GM12878 (cell line): ENCODE results near the gene RSPO4. TPM values are rescaled to one million over a fixed set of nuclear protein-coding genes. Genes with fewer than 3 reads are reported as not detected.

Source experiments
- ATAC-seq: fragments of 200-7000 bp; cut with Tn5 transposase; 3 replicates; pipeline ENCODE4 v1.9.1; 2020; ENCODE audit warnings: mild to moderate bottlenecking, moderate library complexity
- BruUV-seq: library from RNA; stranded (reverse); fragments of 400-500 nt; replicated peaks from 2 replicates; lab custom pipeline; 2021; lab: Mats Ljungman, UMichigan
- CTCF ChIA-PET: fragments of 300-600 bp; sonication (Branson Sonifier 250); formaldehyde crosslinking; extraction: SDS; loops from one replicate; lab custom pipeline; 2021; ENCODE audit warnings: inconsistent platforms; lab: Yijun Ruan, JAX
- POLR2A ChIA-PET: fragments of 350-600 bp; formaldehyde crosslinking; extraction: SDS; loops from one replicate; lab custom pipeline; 2021; ENCODE audit warnings: inconsistent platforms; lab: Charles Lee
- RAD21 ChIA-PET: fragments of 300-600 bp; sonication (Branson Sonifier 250); formaldehyde crosslinking; loops from one replicate; lab custom pipeline; 2023; ENCODE audit warnings: antibody characterized with exemption; ENCODE audit not compliant: unreplicated experiment; lab: Charles Lee
- SMC1A ChIA-PET: fragments of 300-600 bp; sonication (Branson Sonifier 250); formaldehyde crosslinking; loops from one replicate; lab custom pipeline; 2023; ENCODE audit not compliant: unreplicated experiment, uncharacterized antibody; lab: Charles Lee
- DNase-seq: peaks from one replicate; pipeline ENCODE4 v3.0.0-alpha.2; 2011; ENCODE audit warnings: low read depth, low spot score
- FAIRE-seq: peaks from 3 replicates; lab custom pipeline; 2011; peaks lifted over from hg19 to GRCh38; lab: Jason Lieb, UNC
- H2AFZ ChIP-seq: 2 replicates; pipeline ENCODE4 v1.6.0; 2011; ENCODE audit warnings: low read depth, low read length, control low read depth; ENCODE audit not compliant: control insufficient read depth
- H3K27ac ChIP-seq: 2 replicates; pipeline ENCODE4 v1.5.1; 2011; ENCODE audit warnings: control low read depth; ENCODE audit not compliant: control insufficient read depth, insufficient read depth
- H3K27me3 ChIP-seq, 2 experiments: replicated peaks in 1 of 2; 2 replicates each; pipeline versions ENCODE4 v1.6.0 to v1.6.1; 2011; ENCODE audit warnings: low read length in 1 of 2; ENCODE audit not compliant: control insufficient read depth in 2 of 2, insufficient read depth in 2 of 2
- H3K36me3 ChIP-seq, 2 experiments: 2 replicates each; pipeline ENCODE4 v1.5.1; 2011; ENCODE audit warnings: low read length in 1 of 2; ENCODE audit not compliant: control insufficient read depth in 2 of 2, insufficient read depth in 2 of 2
- H3K4me1 ChIP-seq: 2 replicates; pipeline ENCODE4 v1.6.1; 2011; ENCODE audit warnings: mild to moderate bottlenecking, low read length, moderate library complexity, mixed read lengths; ENCODE audit not compliant: control insufficient read depth, insufficient read depth
- H3K4me2 ChIP-seq: 2 replicates; pipeline ENCODE4 v1.6.0; 2011; ENCODE audit warnings: control low read depth; ENCODE audit not compliant: control insufficient read depth, insufficient read depth
- H3K4me3 ChIP-seq: fragments of 200-600 bp; sonication (generic); 2 replicates; pipeline ENCODE4 v1.5.1; 2016
- H3K79me2 ChIP-seq: 2 replicates; pipeline ENCODE4 v1.6.0; 2011; ENCODE audit warnings: low read length; ENCODE audit not compliant: control insufficient read depth, insufficient read depth
- H3K9ac ChIP-seq: 2 replicates; pipeline ENCODE4 v1.8.0; 2011; ENCODE audit warnings: low read length, control low read depth, mixed read lengths; ENCODE audit not compliant: control insufficient read depth, insufficient read depth
- H3K9me3 ChIP-seq: replicated peaks from 3 replicates; pipeline ENCODE4 v1.5.1; 2011; ENCODE audit warnings: mild to moderate bottlenecking, low read length; ENCODE audit not compliant: control insufficient read depth, insufficient read depth
- H4K20me1 ChIP-seq: 2 replicates; pipeline ENCODE4 v1.6.0; 2011; ENCODE audit not compliant: control insufficient read depth, insufficient read depth
- CREM ChIP-seq: IDR thresholded peaks from 2 replicates; pipeline ENCODE4 v1.6.1; 2014; ENCODE audit warnings: antibody characterized with exemption, low read depth
- PAX5 ChIP-seq: IDR thresholded peaks from 2 replicates; pipeline ENCODE4 v1.6.1; 2011; ENCODE audit warnings: low read depth, low read length, borderline replicate concordance
- WGBS: methylation state at CpG from one replicate; pipeline ENCODE4 v1.1.6; 2016; ENCODE audit warnings: low lambda C conversion rate; ENCODE audit not compliant: insufficient replicate concordance, insufficient coverage; ENCODE audit errors: missing lambda C conversion rate; 5-methylcytosine and 5-hydroxymethylcytosine counted together
- in situ Hi-C: fragments of 300-500 bp; cut with MboI; formaldehyde crosslinking; loops from 9 replicates; pipeline ENCODE4 v1.14.3; 2018; ENCODE audit warnings: mixed read lengths
- intact Hi-C: fragments of 100-400 bp; cut with micrococcal nuclease; formaldehyde crosslinking; loops from one replicate; pipeline ENCODE4 v1.14.2; 2022; ENCODE audit not compliant: unreplicated experiment
- polyA plus RNA-seq, 11 experiments: library from polyadenylated mRNA; depleted of rRNA in 4 of 11; unstranded in 6 of 11; stranded (reverse) in 5 of 11; fragments of >200 nt; fragmentation: Nextera tagmentation in 4 of 11; fragmentation: Illumina TruSeq in 1 of 11; extraction: Ambion mirVana in 4 of 11; extraction: Trizol in 1 of 11; gene quantifications; 1 replicate in 1 of 11; 2 replicates in 10 of 11; pipeline versions ENCODE4 v1.2.1 to v1.2.3, GENCODE V29; 2011 to 2016; ENCODE audit warnings: inconsistent platforms in 2 of 11, missing spikeins in 2 of 11, low read depth in 1 of 11
- total RNA-seq, 4 experiments: library from RNA; depleted of rRNA in 3 of 4; stranded (reverse); fragments of >200 nt in 3 of 4; fragmentation: Illumina TruSeq in 1 of 4; extraction: Trizol in 1 of 4; gene quantifications; 2 replicates each; pipeline versions ENCODE4 v1.2.1 to v1.2.3, GENCODE V29; 2013 to 2021
- TF ChIP-seq, protein P1 (sequence below): fragments of 450-650 bp; IDR thresholded peaks from 2 replicates; pipeline ENCODE4 v1.6.1; 2017; ENCODE audit warnings: low read depth, mild to moderate bottlenecking, moderate library complexity
- TF ChIP-seq, protein P2 (sequence below): fragments of 450-650 bp; IDR thresholded peaks from 2 replicates; pipeline ENCODE4 v1.6.1; 2016; ENCODE audit warnings: mild to moderate bottlenecking

Gene RSPO4
- total and polyA plus RNA-seq, 10 of the 15 experiments (the other 5 are each of a cell fraction or from before 2014, with no cell fraction given): 0.06 TPM; not detected in 9

DNA sequence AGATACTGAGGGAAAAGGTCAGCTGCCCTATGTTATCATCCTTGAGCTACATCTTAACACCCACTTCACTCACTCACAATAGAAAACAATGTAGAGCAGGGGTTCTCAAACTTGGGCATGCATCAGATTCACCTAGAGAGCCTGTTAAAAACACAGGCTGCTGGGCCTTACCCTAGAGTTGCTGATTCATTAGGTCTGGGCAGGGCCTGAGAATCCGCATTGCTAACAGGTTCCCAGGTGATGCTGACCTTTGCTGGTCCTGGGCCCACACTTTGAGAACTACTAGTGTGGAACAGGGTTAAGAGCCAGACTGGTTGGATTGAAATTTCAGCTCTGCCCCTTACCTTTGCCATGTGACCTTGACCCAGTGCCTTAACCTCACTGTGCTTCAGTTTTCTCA lies 25.1 kb downstream of the RSPO4 start:
- no TSS peak for BruUV-seq
- SMC1A ChIA-PET: interaction anchor here (0.6 kb wide), 1 partner anchor 61 kb away, joined by 3 read pairs; the partner anchor contains the start of gene ANGPT4
- H4K20me1 ChIP-seq: no peaks in the 10 kb centered on the region
- no peak for FAIRE-seq
- RAD21 ChIA-PET: no interaction called here
- no peak overlapping the region for H3K27ac ChIP-seq
- intact Hi-C loops: no loop called here
- ATAC-seq: no peak
- no peak overlapping the region for H3K4me2 ChIP-seq
- H3K4me3 ChIP-seq: no peak overlapping the region
- CTCF ChIA-PET: interaction anchor here (0.8 to 1.8 kb wide), 2 partner anchors 129 to 131 kb away, joined by 3 to 8 read pairs; no protein-coding TSS in a partner anchor
- no peak overlapping the region for H3K9ac ChIP-seq
- TF ChIP-seq PAX5: no peak
- in situ Hi-C loops: no loop called here
- peaks cover 2% of the 10 kb centered on the region in 2 experiments; a peak in 2 of 4 replicates for H3K27me3 ChIP-seq
- no peak overlapping the region for H2AFZ ChIP-seq
- H3K36me3 ChIP-seq: no peaks in the 10 kb centered on the region
- WGBS: 13% methylated on average over 1 of the region's 1 CpG
- H3K4me1 ChIP-seq: no peaks in the 10 kb centered on the region
- H3K9me3 ChIP-seq: no peaks in the 10 kb centered on the region
- no peak for DNase-seq
- H3K79me2 ChIP-seq: no peaks in the 10 kb centered on the region
- POLR2A ChIA-PET: no interaction called here

DNA sequence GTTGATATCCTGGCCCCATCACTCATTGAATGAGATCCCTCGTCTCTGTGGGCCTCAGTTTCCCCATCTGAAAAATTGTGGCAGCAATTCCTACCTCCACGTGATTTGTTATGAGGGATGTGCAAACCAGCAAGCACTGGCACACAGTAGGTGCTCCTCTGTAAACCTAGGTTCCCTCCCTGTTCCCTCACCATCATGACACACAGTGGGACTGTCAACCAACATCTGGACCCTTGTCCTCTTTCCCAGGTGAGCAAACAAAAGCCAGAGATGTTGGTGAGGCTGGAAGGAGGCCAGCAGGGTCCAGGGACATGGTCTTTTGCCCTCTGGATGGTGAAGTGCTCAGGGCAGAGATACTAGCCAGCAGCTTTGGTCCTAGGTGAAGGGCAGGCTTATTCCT lies 26.1 kb downstream of the RSPO4 start:
- H3K4me2 ChIP-seq: no peak overlapping the region
- no peak overlapping the region for H3K9ac ChIP-seq
- H2AFZ ChIP-seq: no peak overlapping the region
- SMC1A ChIA-PET: interaction anchor here (0.6 kb wide), 1 partner anchor 133 kb away, joined by 3 read pairs; no protein-coding TSS in a partner anchor
- POLR2A ChIA-PET: no interaction called here
- H3K4me1 ChIP-seq: no peaks in the 10 kb centered on the region
- no peak for DNase-seq
- no peak for FAIRE-seq
- TF ChIP-seq, protein P1, sequence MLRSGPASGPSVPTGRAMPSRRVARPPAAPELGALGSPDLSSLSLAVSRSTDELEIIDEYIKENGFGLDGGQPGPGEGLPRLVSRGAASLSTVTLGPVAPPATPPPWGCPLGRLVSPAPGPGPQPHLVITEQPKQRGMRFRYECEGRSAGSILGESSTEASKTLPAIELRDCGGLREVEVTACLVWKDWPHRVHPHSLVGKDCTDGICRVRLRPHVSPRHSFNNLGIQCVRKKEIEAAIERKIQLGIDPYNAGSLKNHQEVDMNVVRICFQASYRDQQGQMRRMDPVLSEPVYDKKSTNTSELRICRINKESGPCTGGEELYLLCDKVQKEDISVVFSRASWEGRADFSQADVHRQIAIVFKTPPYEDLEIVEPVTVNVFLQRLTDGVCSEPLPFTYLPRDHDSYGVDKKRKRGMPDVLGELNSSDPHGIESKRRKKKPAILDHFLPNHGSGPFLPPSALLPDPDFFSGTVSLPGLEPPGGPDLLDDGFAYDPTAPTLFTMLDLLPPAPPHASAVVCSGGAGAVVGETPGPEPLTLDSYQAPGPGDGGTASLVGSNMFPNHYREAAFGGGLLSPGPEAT: no peak
- TF ChIP-seq, protein P2, sequence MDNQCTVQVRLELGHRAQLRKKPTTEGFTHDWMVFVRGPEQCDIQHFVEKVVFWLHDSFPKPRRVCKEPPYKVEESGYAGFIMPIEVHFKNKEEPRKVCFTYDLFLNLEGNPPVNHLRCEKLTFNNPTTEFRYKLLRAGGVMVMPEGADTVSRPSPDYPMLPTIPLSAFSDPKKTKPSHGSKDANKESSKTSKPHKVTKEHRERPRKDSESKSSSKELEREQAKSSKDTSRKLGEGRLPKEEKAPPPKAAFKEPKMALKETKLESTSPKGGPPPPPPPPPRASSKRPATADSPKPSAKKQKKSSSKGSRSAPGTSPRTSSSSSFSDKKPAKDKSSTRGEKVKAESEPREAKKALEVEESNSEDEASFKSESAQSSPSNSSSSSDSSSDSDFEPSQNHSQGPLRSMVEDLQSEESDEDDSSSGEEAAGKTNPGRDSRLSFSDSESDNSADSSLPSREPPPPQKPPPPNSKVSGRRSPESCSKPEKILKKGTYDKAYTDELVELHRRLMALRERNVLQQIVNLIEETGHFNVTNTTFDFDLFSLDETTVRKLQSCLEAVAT: no peak
- TF ChIP-seq CREM: no peak
- TF ChIP-seq, all 136 proteins: peak for 0
- WGBS: 0% methylated on average over 2 of the region's 2 CpGs
- intact Hi-C loops (no loop called here), in situ Hi-C loops (no loop called here)
- ChIA-PET CTCF (interaction anchor here (1.2 to 1.8 kb wide), 3 partner anchors 10 to 132 kb away, joined by 3 to 8 read pairs (median 3); no protein-coding TSS in a partner anchor), RAD21 (interaction anchor here (1.3 kb wide), 1 partner anchor 22 kb away, joined by 5 read pairs; no protein-coding TSS in a partner anchor)
- H3K27ac ChIP-seq: no peak overlapping the region
- H3K79me2 ChIP-seq: no peaks in the 10 kb centered on the region
- no peak overlapping the region for H3K4me3 ChIP-seq
- no TSS peak for BruUV-seq
- no peaks in the 10 kb centered on the region for H3K36me3 ChIP-seq
- ATAC-seq: no peak
- H3K9me3 ChIP-seq: no peaks in the 10 kb centered on the region
- H4K20me1 ChIP-seq: no peaks in the 10 kb centered on the region
- H3K27me3 ChIP-seq: peaks cover 0 to 2% of the 10 kb centered on the region in 2 experiments; a peak in 2 of 4 replicates
